H7 (cell line): ENCODE results near the gene PTGER3. TPM values are rescaled to one million over a fixed set of nuclear protein-coding genes. Genes with fewer than 3 reads are reported as not detected.
"Not testable (repeated sequence)": the region's sequence is repeated elsewhere in the genome, so short reads cannot be mapped to it uniquely, and the experiment has no call there.

Source experiments
- DNase-seq: peaks from one replicate; pipeline ENCODE4 v3.0.0; 2012
- H3K27me3 ChIP-seq: 2 replicates; pipeline ENCODE4 v1.6.0; 2011; ENCODE audit warnings: mild to moderate bottlenecking, low read length; ENCODE audit not compliant: control insufficient read depth, insufficient read depth
- H3K36me3 ChIP-seq: replicated peaks from 2 replicates; pipeline ENCODE4 v1.5.1; 2011; ENCODE audit warnings: low read length; ENCODE audit not compliant: control insufficient read depth, insufficient read depth
- H3K4me3 ChIP-seq: 2 replicates; pipeline ENCODE4 v1.5.1; 2011; ENCODE audit warnings: low read depth, mild to moderate bottlenecking, control low read depth, low read length, moderate library complexity; ENCODE audit not compliant: insufficient read depth
- total RNA-seq: library from RNA; depleted of rRNA; stranded (reverse); fragments of >200 nt; shearing (Covaris generic); gene quantifications from 2 replicates; pipeline ENCODE4 v1.2.3, GENCODE V29; 2014

PTGER3 gene
- total RNA-seq, 1 experiment from 2014 or later: 0.03 TPM

DNA sequence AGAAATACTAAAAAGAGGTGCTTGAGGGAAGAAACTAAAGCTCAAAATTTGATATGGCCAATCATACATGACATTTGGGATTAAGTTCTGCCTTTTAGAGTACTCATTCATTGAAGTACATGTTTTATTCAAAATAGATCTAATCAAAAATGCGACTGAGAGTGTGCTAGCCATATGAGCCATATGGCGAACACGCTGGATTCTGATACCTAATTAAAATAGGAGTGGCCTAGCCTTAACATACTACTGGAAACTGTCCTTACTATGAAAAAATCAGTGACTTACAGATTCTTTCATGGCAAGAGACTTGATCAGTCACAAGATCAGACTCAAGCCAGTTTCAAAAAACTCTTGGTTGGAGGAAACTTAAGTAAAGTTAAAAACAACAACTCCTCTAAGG lies 73.9 kb downstream of the PTGER3 start:
- H3K36me3 ChIP-seq: no peaks in the 10 kb centered on the region
- H3K27me3 ChIP-seq: no peaks in the 10 kb centered on the region
- no peak for DNase-seq
- no peak overlapping the region for H3K4me3 ChIP-seq

DNA sequence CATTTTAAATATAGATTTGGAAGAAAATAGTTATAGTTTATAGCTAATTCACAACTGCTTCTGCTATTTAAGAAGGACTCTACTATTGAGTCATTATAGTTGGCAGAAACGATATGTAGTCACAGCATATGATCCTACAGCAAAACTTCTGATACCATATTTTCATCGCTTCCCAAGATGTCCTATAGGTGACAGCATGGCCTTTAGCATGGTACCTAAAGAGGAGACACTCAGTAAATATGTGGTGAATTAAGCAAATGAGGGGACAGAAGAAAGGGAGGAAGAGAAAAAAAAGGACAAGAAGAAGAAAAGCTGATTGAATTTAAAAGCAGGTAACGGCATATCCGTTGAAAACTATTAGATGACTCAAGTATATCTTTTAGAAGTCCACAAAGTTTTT lies 77.2 kb downstream of the PTGER3 start:
- no peaks in the 10 kb centered on the region for H3K36me3 ChIP-seq
- no peak for DNase-seq
- H3K27me3 ChIP-seq: no peaks in the 10 kb centered on the region
- H3K4me3 ChIP-seq: no peak overlapping the region

GRCh38 chr1:70966018-70966638 lies 81.5 kb downstream of the PTGER3 start:
- Histone ChIP-seq H3K36me3 (no peaks in the 10 kb centered on the region), H3K27me3 (no peaks in the 10 kb centered on the region), H3K4me3 (no peak overlapping the region)
- no peak for DNase-seq

DNA sequence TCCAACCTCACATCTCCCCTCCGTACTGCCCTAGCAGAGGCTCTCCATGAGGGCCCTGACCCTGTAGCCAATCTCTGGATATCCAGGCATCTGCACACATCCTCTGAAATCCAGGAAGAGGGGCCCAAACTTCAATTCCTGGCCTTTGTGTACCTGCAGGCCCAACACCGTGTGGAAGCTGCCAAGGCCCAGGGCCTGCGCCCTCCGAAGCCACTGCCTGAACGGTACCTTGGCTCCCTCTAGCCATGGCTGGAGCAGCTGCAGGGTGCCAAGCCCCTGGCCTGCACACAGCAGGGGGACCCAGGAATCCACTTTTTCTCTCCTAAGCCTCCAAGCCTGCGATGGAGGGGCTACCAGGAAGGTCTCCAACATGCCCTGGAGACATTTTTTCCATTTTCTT lies 84.2 kb downstream of the PTGER3 start:
- DNase-seq: no peak
- Histone ChIP-seq H3K36me3 (no peaks in the 10 kb centered on the region), H3K4me3 (no peak overlapping the region), H3K27me3 (no peaks in the 10 kb centered on the region)

GRCh38 chr1:70961374-70961975 lies 86.1 kb downstream of the PTGER3 start:
- H3K27me3 ChIP-seq: no peaks in the 10 kb centered on the region
- no peak for DNase-seq

GRCh38 chr1:70948396-70949017 lies 99.1 kb downstream of the PTGER3 start:
- no peaks in the 10 kb centered on the region for H3K27me3 ChIP-seq
- DNase-seq: no peak
- H3K36me3 ChIP-seq: no peaks in the 10 kb centered on the region
- no peak overlapping the region for H3K4me3 ChIP-seq

More at GRCh38 chr1:70961374-70961975, 86.1 kb downstream of the PTGER3 start:
- Histone ChIP-seq H3K36me3 (no peaks in the 10 kb centered on the region), H3K4me3 (no peak overlapping the region)

GRCh38 chr1:70947835-70948234 lies 99.8 kb downstream of the PTGER3 start:
- DNase-seq: no peak
- Histone ChIP-seq H3K4me3 (no peak overlapping the region), H3K27me3 (no peaks in the 10 kb centered on the region)

GRCh38 chr1:70945676-70946075 lies 101.9 kb downstream of the PTGER3 start:
- no peaks in the 10 kb centered on the region for H3K36me3 ChIP-seq
- H3K27me3 ChIP-seq: no peaks in the 10 kb centered on the region
- no peak for DNase-seq
- no peak overlapping the region for H3K4me3 ChIP-seq

More at GRCh38 chr1:70947835-70948234, 99.8 kb downstream of the PTGER3 start:
- no peaks in the 10 kb centered on the region for H3K36me3 ChIP-seq

DNA sequence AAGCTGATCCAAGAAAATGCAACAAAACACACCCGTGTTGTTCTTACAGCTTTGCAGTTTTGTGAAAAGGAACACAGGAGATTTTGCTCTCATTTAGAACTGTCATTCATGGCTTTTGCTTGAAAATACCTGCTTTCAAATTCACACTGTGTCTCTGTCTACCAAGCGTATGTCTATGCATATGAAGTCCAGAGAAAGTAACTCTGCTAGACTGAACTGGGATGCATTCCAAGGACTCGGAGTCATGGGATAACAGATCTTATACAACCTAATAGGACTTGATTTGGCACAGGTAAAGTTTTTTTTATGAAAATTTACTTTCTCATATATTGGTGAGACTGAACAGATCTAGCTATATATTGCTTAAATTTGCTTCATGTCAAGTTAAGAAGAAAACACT lies 102.4 kb downstream of the PTGER3 start:
- Histone ChIP-seq H3K4me3 (no peak overlapping the region), H3K27me3 (no peaks in the 10 kb centered on the region), H3K36me3 (no peaks in the 10 kb centered on the region)
- no peak for DNase-seq

GRCh38 chr1:70941563-70941962 lies 106.1 kb downstream of the PTGER3 start:
- no peak for DNase-seq
- H3K4me3 ChIP-seq: no peak overlapping the region
- H3K27me3 ChIP-seq: no peaks in the 10 kb centered on the region
- no peaks in the 10 kb centered on the region for H3K36me3 ChIP-seq

GRCh38 chr1:70940398-70940797 lies 107.2 kb downstream of the PTGER3 start:
- not testable (repeated sequence) for DNase-seq, H3K4me3 ChIP-seq, H3K36me3 ChIP-seq, H3K27me3 ChIP-seq

DNA sequence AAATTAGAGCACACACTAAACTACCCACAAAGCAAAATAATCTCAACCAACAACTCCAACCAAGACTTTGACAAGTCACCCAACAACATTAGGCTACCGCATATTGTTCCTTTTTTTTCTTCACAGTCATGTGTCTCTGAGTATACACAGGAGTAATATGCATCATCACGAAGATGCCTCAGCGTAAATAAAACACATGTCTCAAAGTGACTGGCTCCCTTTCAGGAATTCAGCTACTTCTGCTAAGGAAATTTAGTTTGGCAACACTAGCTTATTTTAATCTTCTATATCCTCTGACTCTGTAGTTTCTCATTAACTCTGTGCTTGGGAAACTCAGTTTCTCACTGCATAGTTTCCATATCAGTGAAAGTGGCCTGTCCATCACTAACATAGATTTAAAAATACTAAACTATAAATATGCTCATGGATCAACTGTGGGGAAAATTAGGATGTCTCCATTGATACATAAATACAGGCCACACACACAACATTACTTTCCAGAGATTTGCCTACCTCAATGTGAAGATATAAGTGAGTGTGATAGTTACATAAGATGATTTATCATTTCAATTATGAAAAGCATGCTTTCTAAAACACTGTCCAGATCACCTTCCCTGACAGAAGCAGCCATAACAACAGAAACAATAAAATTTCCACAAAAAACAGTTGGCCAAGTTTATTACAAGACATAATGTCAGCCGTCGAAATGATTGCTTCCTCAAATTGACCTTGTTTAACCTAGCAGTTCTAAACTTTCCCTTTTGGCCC lies 113.2 kb downstream of the PTGER3 start:
- no peaks in the 10 kb centered on the region for H3K27me3 ChIP-seq
- no peaks in the 10 kb centered on the region for H3K36me3 ChIP-seq
- H3K4me3 ChIP-seq: no peak overlapping the region
- no peak for DNase-seq

DNA sequence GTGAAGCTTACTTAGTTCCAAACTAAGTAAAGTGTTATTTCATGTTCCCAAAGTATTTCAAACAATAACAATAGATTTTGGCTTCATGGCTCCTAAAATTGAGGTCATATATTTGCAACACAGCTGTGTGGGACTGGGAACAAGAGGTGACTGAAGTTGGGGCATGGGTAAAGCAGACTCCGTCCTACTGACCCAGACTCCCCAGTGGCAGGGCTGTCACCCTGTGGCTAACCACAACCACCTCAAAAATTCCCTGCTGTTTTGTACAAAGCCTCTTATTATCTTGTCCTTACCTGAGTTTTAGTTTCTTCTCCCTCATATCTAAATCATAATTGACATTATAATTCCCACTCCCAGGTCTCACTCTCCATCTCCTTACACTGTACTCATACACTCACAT lies 117.6 kb downstream of the PTGER3 start:
- Histone ChIP-seq H3K4me3 (no peak overlapping the region), H3K36me3 (no peaks in the 10 kb centered on the region), H3K27me3 (no peaks in the 10 kb centered on the region)
- DNase-seq: no peak

GRCh38 chr1:70922196-70922595 lies 125.4 kb downstream of the PTGER3 start:
- Histone ChIP-seq H3K4me3 (no peak overlapping the region), H3K36me3 (no peaks in the 10 kb centered on the region), H3K27me3 (no peaks in the 10 kb centered on the region)
- DNase-seq: no peak
